GM23338 (cell line): ENCODE measurements around the gene PTPRC. TPM values are rescaled to one million over a fixed set of nuclear protein-coding genes. Genes with fewer than 3 reads are reported as not detected.

Experiments used
- ATAC-seq: fragments of 200-7000 bp; cut with Tn5 transposase; 3 replicates; pipeline ENCODE4 v1.9.1; 2020
- DNase-seq: peaks from one replicate; pipeline ENCODE4 v3.0.0-alpha.2; 2015; ENCODE audit warnings: low spot score
- H2AFZ ChIP-seq: fragments of 200-600 bp; sonication (generic); 2 replicates; pipeline ENCODE4 v1.8.0; 2016; ENCODE audit warnings: antibody characterized with exemption, mild to moderate bottlenecking, moderate library complexity
- H3F3A ChIP-seq: fragments of 200-600 bp; sonication (generic); replicated peaks from 2 replicates; pipeline ENCODE4 v1.8.0; 2017; ENCODE audit warnings: antibody characterized with exemption, mixed run types, low read depth
- H3K27ac ChIP-seq: fragments of 200-600 bp; sonication (generic); 2 replicates; pipeline ENCODE4 v1.6.1; 2016; ENCODE audit warnings: low read depth
- H3K27me3 ChIP-seq: fragments of 200-600 bp; sonication (generic); 2 replicates; pipeline ENCODE4 v1.8.0; 2016; ENCODE audit warnings: mild to moderate bottlenecking, mixed run types, moderate library complexity; ENCODE audit not compliant: insufficient read depth
- H3K36me3 ChIP-seq: fragments of 200-600 bp; sonication (generic); 2 replicates; pipeline ENCODE4 v1.8.0; 2016; ENCODE audit warnings: mild to moderate bottlenecking; ENCODE audit not compliant: insufficient read depth
- H3K4me1 ChIP-seq: fragments of 200-600 bp; sonication (generic); 2 replicates; pipeline ENCODE4 v1.8.0; 2016; ENCODE audit warnings: mild to moderate bottlenecking, moderate library complexity; ENCODE audit not compliant: insufficient read depth
- H3K4me2 ChIP-seq: fragments of 200-600 bp; sonication (generic); 2 replicates; pipeline ENCODE4 v1.7.1; 2017; ENCODE audit warnings: mixed run types
- H3K4me3 ChIP-seq: fragments of 200-600 bp; sonication (generic); 2 replicates; pipeline ENCODE4 v1.6.1; 2016; ENCODE audit warnings: mixed run types
- H3K79me2 ChIP-seq: fragments of 200-600 bp; sonication (generic); replicated peaks from 2 replicates; pipeline ENCODE4 v1.8.0; 2017; ENCODE audit warnings: mild to moderate bottlenecking; ENCODE audit not compliant: insufficient read depth
- H3K9me2 ChIP-seq: fragments of 200-600 bp; sonication (generic); 2 replicates; pipeline ENCODE4 v1.8.0; 2017; ENCODE audit not compliant: insufficient read depth
- H4K20me1 ChIP-seq: fragments of 200-600 bp; sonication (generic); replicated peaks from 2 replicates; pipeline ENCODE4 v1.8.0; 2017; ENCODE audit warnings: mild to moderate bottlenecking; ENCODE audit not compliant: insufficient read depth
- H3K27ac Mint-ChIP-seq: 2 replicates; pipeline ENCODE4 v1.8.0; 2020; ENCODE audit warnings: inconsistent platforms, mild to moderate bottlenecking, moderate library complexity, mixed read lengths
- H3K27me3 Mint-ChIP-seq: 3 replicates; pipeline ENCODE4 v1.8.0; 2022; ENCODE audit warnings: low read depth, mild to moderate bottlenecking, moderate library complexity, mixed read lengths, inconsistent platforms; ENCODE audit not compliant: insufficient read depth, poor library complexity
- H3K36me3 Mint-ChIP-seq: 3 replicates; pipeline ENCODE4 v1.8.0; 2021; ENCODE audit warnings: low read depth, mild to moderate bottlenecking, inconsistent platforms, moderate library complexity, mixed read lengths
- H3K4me1 Mint-ChIP-seq: 3 replicates; pipeline ENCODE4 v1.8.0; 2020; ENCODE audit warnings: mild to moderate bottlenecking, inconsistent platforms, mixed read lengths
- H3K4me3 Mint-ChIP-seq: 3 replicates; pipeline ENCODE4 v1.8.0; 2021; ENCODE audit warnings: moderate library complexity, mild to moderate bottlenecking, inconsistent platforms, mixed read lengths
- H3K9me3 Mint-ChIP-seq: 3 replicates; pipeline ENCODE4 v1.8.0; 2020; ENCODE audit warnings: moderate library complexity, mild to moderate bottlenecking, inconsistent platforms, mixed read lengths
- CREB1 ChIP-seq: fragments of 250-450 bp; sonication (Bioruptor Pico); IDR thresholded peaks from 2 replicates; pipeline ENCODE4 v1.5.0; 2020; ENCODE audit warnings: low read depth, mild to moderate bottlenecking, moderate library complexity
- EZH2 ChIP-seq: fragments of 200-600 bp; sonication (generic); IDR thresholded peaks from one replicate; pipeline ENCODE4 v1.8.0; 2017; ENCODE audit warnings: antibody characterized with exemption, mild to moderate bottlenecking, low read depth; ENCODE audit not compliant: unreplicated experiment
- EZH2phosphoT487 ChIP-seq: fragments of 200-600 bp; sonication (generic); IDR thresholded peaks from one replicate; pipeline ENCODE4 v1.8.1; 2018; ENCODE audit warnings: antibody characterized with exemption; ENCODE audit not compliant: unreplicated experiment
- JUNB ChIP-seq: IDR thresholded peaks from one replicate; pipeline ENCODE4 v1.6.1; 2016; ENCODE audit warnings: antibody characterized with exemption; ENCODE audit not compliant: unreplicated experiment
- NANOG ChIP-seq: IDR thresholded peaks from 2 replicates; pipeline ENCODE4 v1.6.1; 2016; ENCODE audit warnings: antibody characterized with exemption, borderline replicate concordance
- POLR2AphosphoS5 ChIP-seq: IDR thresholded peaks from 2 replicates; pipeline ENCODE4 v1.6.1; 2016; ENCODE audit warnings: antibody characterized with exemption, low read depth
- STAT1 ChIP-seq: IDR thresholded peaks from one replicate; pipeline ENCODE4 v1.6.1; 2016; ENCODE audit warnings: antibody characterized with exemption; ENCODE audit not compliant: unreplicated experiment
- ZNF114 ChIP-seq: fragments of 250-450 bp; sonication (Bioruptor Pico); IDR thresholded peaks from 2 replicates; pipeline ENCODE4 v1.5.0; 2020; ENCODE audit warnings: mild to moderate bottlenecking, moderate library complexity
- ZNF331 ChIP-seq: fragments of 250-450 bp; sonication (Bioruptor Pico); IDR thresholded peaks from 2 replicates; pipeline ENCODE4 v1.5.0; 2020; ENCODE audit warnings: low read depth, mild to moderate bottlenecking, moderate library complexity
- polyA plus RNA-seq: library from polyadenylated mRNA; unstranded; fragments of >200 nt; fragmentation: Nextera tagmentation; extraction: Ambion mirVana; gene quantifications from 2 replicates; pipeline ENCODE4 v1.2.1, GENCODE V29; 2016
- total RNA-seq: library from RNA; depleted of rRNA; stranded (reverse); fragments of >200 nt; shearing (Covaris generic); gene quantifications from 2 replicates; pipeline ENCODE4 v1.2.3, GENCODE V29; 2014
- TF ChIP-seq, protein P1 (sequence below): IDR thresholded peaks from 2 replicates; pipeline ENCODE4 v1.6.1; 2016; ENCODE audit warnings: antibody characterized with exemption
- TF ChIP-seq, protein P2 (sequence below): fragments of 250-450 bp; sonication (Bioruptor Pico); IDR thresholded peaks from 2 replicates; pipeline ENCODE4 v1.5.0; 2020; ENCODE audit warnings: mild to moderate bottlenecking, moderate library complexity
- TF ChIP-seq, protein P3 (sequence below): IDR thresholded peaks from one replicate; pipeline ENCODE4 v1.6.1; 2018; ENCODE audit warnings: antibody characterized with exemption; ENCODE audit not compliant: unreplicated experiment
- TF ChIP-seq, protein P4 (sequence below), 2 experiments: fragments of 200-600 bp in 1 of 2; sonication (generic) in 1 of 2; conservative IDR thresholded peaks; 2 replicates each; pipeline versions ENCODE4 v1.5.1 to v1.6.1; 2016 to 2017; ENCODE audit warnings: antibody characterized with exemption in 2 of 2, low read depth in 2 of 2, mild to moderate bottlenecking in 2 of 2, moderate library complexity in 1 of 2

PTPRC gene
- total and polyA plus RNA-seq, 2 experiments from 2014 or later = 0.10 to 0.52 TPM

DNA sequence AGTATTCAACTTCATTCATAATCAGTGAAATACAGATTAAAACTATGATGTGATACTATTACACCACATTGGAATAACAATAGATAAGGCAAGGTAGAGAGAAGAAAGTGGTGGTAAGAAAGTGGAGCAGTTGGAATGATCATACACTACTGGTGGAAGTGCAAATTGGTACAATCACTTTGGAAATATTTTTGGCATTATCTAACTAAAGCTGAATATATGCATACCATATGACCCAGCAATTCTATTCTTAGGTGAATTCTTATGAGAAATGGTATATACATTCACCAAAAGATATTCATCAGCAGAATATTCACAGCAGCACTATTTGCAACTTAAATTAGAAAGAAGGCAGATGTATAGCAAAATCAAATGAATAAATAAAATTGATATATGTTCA lies 21.4 kb upstream of the PTPRC start:
- ATAC-seq (no peak), DNase-seq (no peak)
- TF ChIP-seq, protein P1, sequence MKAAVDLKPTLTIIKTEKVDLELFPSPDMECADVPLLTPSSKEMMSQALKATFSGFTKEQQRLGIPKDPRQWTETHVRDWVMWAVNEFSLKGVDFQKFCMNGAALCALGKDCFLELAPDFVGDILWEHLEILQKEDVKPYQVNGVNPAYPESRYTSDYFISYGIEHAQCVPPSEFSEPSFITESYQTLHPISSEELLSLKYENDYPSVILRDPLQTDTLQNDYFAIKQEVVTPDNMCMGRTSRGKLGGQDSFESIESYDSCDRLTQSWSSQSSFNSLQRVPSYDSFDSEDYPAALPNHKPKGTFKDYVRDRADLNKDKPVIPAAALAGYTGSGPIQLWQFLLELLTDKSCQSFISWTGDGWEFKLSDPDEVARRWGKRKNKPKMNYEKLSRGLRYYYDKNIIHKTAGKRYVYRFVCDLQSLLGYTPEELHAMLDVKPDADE = no peak
- TF ChIP-seq POLR2AphosphoS5 = no peak
- TF ChIP-seq, protein P2, sequence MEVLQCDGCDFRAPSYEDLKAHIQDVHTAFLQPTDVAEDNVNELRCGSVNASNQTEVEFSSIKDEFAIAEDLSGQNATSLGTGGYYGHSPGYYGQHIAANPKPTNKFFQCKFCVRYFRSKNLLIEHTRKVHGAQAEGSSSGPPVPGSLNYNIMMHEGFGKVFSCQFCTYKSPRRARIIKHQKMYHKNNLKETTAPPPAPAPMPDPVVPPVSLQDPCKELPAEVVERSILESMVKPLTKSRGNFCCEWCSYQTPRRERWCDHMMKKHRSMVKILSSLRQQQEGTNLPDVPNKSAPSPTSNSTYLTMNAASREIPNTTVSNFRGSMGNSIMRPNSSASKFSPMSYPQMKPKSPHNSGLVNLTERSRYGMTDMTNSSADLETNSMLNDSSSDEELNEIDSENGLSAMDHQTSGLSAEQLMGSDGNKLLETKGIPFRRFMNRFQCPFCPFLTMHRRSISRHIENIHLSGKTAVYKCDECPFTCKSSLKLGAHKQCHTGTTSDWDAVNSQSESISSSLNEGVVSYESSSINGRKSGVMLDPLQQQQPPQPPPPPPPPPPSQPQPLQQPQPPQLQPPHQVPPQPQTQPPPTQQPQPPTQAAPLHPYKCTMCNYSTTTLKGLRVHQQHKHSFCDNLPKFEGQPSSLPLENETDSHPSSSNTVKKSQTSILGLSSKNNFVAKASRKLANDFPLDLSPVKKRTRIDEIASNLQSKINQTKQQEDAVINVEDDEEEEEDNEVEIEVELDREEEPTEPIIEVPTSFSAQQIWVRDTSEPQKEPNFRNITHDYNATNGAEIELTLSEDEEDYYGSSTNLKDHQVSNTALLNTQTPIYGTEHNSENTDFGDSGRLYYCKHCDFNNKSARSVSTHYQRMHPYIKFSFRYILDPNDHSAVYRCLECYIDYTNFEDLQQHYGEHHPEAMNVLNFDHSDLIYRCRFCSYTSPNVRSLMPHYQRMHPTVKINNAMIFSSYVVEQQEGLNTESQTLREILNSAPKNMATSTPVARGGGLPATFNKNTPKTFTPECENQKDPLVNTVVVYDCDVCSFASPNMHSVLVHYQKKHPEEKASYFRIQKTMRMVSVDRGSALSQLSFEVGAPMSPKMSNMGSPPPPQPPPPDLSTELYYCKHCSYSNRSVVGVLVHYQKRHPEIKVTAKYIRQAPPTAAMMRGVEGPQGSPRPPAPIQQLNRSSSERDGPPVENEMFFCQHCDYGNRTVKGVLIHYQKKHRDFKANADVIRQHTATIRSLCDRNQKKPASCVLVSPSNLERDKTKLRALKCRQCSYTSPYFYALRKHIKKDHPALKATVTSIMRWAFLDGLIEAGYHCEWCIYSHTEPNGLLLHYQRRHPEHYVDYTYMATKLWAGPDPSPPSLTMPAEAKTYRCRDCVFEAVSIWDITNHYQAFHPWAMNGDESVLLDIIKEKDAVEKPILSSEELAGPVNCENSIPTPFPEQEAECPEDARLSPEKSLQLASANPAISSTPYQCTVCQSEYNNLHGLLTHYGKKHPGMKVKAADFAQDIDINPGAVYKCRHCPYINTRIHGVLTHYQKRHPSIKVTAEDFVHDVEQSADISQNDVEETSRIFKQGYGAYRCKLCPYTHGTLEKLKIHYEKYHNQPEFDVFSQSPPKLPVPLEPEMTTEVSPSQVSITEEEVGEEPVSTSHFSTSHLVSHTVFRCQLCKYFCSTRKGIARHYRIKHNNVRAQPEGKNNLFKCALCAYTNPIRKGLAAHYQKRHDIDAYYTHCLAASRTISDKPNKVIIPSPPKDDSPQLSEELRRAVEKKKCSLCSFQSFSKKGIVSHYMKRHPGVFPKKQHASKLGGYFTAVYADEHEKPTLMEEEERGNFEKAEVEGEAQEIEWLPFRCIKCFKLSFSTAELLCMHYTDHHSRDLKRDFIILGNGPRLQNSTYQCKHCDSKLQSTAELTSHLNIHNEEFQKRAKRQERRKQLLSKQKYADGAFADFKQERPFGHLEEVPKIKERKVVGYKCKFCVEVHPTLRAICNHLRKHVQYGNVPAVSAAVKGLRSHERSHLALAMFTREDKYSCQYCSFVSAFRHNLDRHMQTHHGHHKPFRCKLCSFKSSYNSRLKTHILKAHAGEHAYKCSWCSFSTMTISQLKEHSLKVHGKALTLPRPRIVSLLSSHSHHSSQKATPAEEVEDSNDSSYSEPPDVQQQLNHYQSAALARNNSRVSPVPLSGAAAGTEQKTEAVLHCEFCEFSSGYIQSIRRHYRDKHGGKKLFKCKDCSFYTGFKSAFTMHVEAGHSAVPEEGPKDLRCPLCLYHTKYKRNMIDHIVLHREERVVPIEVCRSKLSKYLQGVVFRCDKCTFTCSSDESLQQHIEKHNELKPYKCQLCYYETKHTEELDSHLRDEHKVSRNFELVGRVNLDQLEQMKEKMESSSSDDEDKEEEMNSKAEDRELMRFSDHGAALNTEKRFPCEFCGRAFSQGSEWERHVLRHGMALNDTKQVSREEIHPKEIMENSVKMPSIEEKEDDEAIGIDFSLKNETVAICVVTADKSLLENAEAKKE = no peak
- TF ChIP-seq NANOG = no peak
- TF ChIP-seq, protein P3, sequence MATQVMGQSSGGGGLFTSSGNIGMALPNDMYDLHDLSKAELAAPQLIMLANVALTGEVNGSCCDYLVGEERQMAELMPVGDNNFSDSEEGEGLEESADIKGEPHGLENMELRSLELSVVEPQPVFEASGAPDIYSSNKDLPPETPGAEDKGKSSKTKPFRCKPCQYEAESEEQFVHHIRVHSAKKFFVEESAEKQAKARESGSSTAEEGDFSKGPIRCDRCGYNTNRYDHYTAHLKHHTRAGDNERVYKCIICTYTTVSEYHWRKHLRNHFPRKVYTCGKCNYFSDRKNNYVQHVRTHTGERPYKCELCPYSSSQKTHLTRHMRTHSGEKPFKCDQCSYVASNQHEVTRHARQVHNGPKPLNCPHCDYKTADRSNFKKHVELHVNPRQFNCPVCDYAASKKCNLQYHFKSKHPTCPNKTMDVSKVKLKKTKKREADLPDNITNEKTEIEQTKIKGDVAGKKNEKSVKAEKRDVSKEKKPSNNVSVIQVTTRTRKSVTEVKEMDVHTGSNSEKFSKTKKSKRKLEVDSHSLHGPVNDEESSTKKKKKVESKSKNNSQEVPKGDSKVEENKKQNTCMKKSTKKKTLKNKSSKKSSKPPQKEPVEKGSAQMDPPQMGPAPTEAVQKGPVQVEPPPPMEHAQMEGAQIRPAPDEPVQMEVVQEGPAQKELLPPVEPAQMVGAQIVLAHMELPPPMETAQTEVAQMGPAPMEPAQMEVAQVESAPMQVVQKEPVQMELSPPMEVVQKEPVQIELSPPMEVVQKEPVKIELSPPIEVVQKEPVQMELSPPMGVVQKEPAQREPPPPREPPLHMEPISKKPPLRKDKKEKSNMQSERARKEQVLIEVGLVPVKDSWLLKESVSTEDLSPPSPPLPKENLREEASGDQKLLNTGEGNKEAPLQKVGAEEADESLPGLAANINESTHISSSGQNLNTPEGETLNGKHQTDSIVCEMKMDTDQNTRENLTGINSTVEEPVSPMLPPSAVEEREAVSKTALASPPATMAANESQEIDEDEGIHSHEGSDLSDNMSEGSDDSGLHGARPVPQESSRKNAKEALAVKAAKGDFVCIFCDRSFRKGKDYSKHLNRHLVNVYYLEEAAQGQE = no peak
- TF ChIP-seq, protein P4, sequence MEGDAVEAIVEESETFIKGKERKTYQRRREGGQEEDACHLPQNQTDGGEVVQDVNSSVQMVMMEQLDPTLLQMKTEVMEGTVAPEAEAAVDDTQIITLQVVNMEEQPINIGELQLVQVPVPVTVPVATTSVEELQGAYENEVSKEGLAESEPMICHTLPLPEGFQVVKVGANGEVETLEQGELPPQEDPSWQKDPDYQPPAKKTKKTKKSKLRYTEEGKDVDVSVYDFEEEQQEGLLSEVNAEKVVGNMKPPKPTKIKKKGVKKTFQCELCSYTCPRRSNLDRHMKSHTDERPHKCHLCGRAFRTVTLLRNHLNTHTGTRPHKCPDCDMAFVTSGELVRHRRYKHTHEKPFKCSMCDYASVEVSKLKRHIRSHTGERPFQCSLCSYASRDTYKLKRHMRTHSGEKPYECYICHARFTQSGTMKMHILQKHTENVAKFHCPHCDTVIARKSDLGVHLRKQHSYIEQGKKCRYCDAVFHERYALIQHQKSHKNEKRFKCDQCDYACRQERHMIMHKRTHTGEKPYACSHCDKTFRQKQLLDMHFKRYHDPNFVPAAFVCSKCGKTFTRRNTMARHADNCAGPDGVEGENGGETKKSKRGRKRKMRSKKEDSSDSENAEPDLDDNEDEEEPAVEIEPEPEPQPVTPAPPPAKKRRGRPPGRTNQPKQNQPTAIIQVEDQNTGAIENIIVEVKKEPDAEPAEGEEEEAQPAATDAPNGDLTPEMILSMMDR (conservative IDR thresholded peaks at IDR 0.05; ENCODE audit: low read depth in 2 of 2) = no peak
- TF ChIP-seq ZNF114 (CRISPR knock-in tag) = no peak
- TF ChIP-seq EZH2phosphoT487 = no peak
- TF ChIP-seq STAT1 = no peak
- no peak for TF ChIP-seq EZH2
- no peak for TF ChIP-seq CREB1 (CRISPR knock-in tag)
- TF ChIP-seq JUNB = no peak
- TF ChIP-seq ZNF331 (CRISPR knock-in tag) = no peak
- Histone ChIP-seq H3K79me2 (no peaks in the 10 kb centered on the region), H3K27ac (no peak overlapping the region), H3K4me2 (no peak overlapping the region), H3K9me2 (peaks cover 9% of the 10 kb centered on the region; the same call in 1 of the 2 replicates), H2AFZ (no peak overlapping the region), H4K20me1 (no peaks in the 10 kb centered on the region), H3F3A (no peaks in the 10 kb centered on the region), H3K27me3 (no peaks in the 10 kb centered on the region), H3K4me3 (no peak overlapping the region), H3K4me1 (no peaks in the 10 kb centered on the region), H3K36me3 (no peaks in the 10 kb centered on the region)
- Mint-ChIP-seq H3K9me3 (no peaks in the 10 kb centered on the region), H3K36me3 (no peaks in the 10 kb centered on the region), H3K4me1 (peaks cover 1% of the 10 kb centered on the region; the same call in 1 of the 3 replicates), H3K4me3 (no peak overlapping the region), H3K27me3 (peaks cover 2% of the 10 kb centered on the region), H3K27ac (no peak overlapping the region)
